SK-N-SH treated with all-trans-retinoic acid at 6 μM for 48 hours (cell line): Measurements from ENCODE around the gene AEN.

ENCODE experiments used
- ATAC-seq: fragments of 200-7000 bp; cut with Tn5 transposase; 3 replicates; pipeline ENCODE4 v1.9.1; 2020; ENCODE audit warnings: mild to moderate bottlenecking, moderate library complexity
- ARNTL ChIP-seq: fragments of 450-650 bp; formaldehyde crosslinking; IDR thresholded peaks from 2 replicates; pipeline ENCODE4 v1.5.0; 2020; ENCODE audit warnings: low read depth, mild to moderate bottlenecking, moderate library complexity, borderline replicate concordance
- BACH2 ChIP-seq: fragments of 250-450 bp; sonication (Bioruptor Pico); IDR thresholded peaks from 2 replicates; pipeline ENCODE4 v1.9.0; 2021; ENCODE audit warnings: mild to moderate bottlenecking, borderline replicate concordance
- CREB5 ChIP-seq: fragments of 250-450 bp; sonication (Bioruptor Pico); IDR thresholded peaks from 2 replicates; pipeline ENCODE4 v1.5.1; 2020; ENCODE audit warnings: low read depth, mild to moderate bottlenecking, moderate library complexity
- CSDC2 ChIP-seq: fragments of 250-450 bp; sonication (Bioruptor Pico); IDR thresholded peaks from 2 replicates; pipeline ENCODE4 v1.5.0; 2020; ENCODE audit warnings: mild to moderate bottlenecking, moderate library complexity
- CSRNP3 ChIP-seq: fragments of 250-450 bp; sonication (Bioruptor Pico); IDR thresholded peaks from 2 replicates; pipeline ENCODE4 v1.5.1; 2021; ENCODE audit warnings: mild to moderate bottlenecking, moderate library complexity
- ESRRG ChIP-seq: fragments of 250-450 bp; sonication (Bioruptor Pico); IDR thresholded peaks from 2 replicates; pipeline ENCODE4 v1.6.1; 2021; ENCODE audit warnings: mild to moderate bottlenecking
- GLIS3 ChIP-seq: fragments of 250-450 bp; sonication (Bioruptor Pico); IDR thresholded peaks from 2 replicates; pipeline ENCODE4 v1.5.0; 2020; ENCODE audit warnings: mild to moderate bottlenecking, moderate library complexity
- ISL1 ChIP-seq: fragments of 250-450 bp; sonication (Bioruptor Pico); IDR thresholded peaks from 2 replicates; pipeline ENCODE4 v2.1.2; 2022; ENCODE audit warnings: mild to moderate bottlenecking, moderate library complexity
- POU6F1 ChIP-seq: fragments of 250-450 bp; sonication (Bioruptor Pico); IDR thresholded peaks from 2 replicates; pipeline ENCODE4 v1.8.0; 2021; ENCODE audit warnings: low read depth, mild to moderate bottlenecking, moderate library complexity, borderline replicate concordance
- PPARA ChIP-seq: fragments of 250-450 bp; sonication (Bioruptor Pico); IDR thresholded peaks from 2 replicates; pipeline ENCODE4 v1.5.0; 2020; ENCODE audit warnings: mild to moderate bottlenecking, borderline replicate concordance
- RARB ChIP-seq: fragments of 250-450 bp; sonication (Bioruptor Pico); IDR thresholded peaks from 2 replicates; pipeline ENCODE4 v1.8.0; 2021; ENCODE audit warnings: mild to moderate bottlenecking, moderate library complexity
- SNAI2 ChIP-seq: fragments of 250-450 bp; sonication (Bioruptor Pico); IDR thresholded peaks from 2 replicates; pipeline ENCODE4 v1.5.0; 2020; ENCODE audit warnings: mild to moderate bottlenecking, moderate library complexity
- TCF4 ChIP-seq: fragments of 250-450 bp; sonication (Bioruptor Pico); IDR thresholded peaks from 2 replicates; pipeline ENCODE4 v1.8.0; 2021; ENCODE audit warnings: mild to moderate bottlenecking, moderate library complexity, borderline replicate concordance
- TSHZ2 ChIP-seq: fragments of 250-450 bp; sonication (Bioruptor Pico); IDR thresholded peaks from 2 replicates; pipeline ENCODE4 v1.5.0; 2020; ENCODE audit warnings: mild to moderate bottlenecking, moderate library complexity
- ZC3H10 ChIP-seq: fragments of 250-450 bp; sonication (Bioruptor Pico); IDR thresholded peaks from 2 replicates; pipeline ENCODE4 v1.5.1; 2021; ENCODE audit warnings: mild to moderate bottlenecking, moderate library complexity
- ZFP3 ChIP-seq: fragments of 250-450 bp; sonication (Bioruptor Pico); IDR thresholded peaks from 2 replicates; pipeline ENCODE4 v1.5.0; 2020; ENCODE audit warnings: mild to moderate bottlenecking, moderate library complexity
- ZFP30 ChIP-seq: fragments of 450-650 bp; formaldehyde crosslinking; IDR thresholded peaks from 2 replicates; pipeline ENCODE4 v1.5.0; 2022; ENCODE audit warnings: mild to moderate bottlenecking, moderate library complexity
- ZNF565 ChIP-seq: fragments of 450-650 bp; formaldehyde crosslinking; conservative IDR thresholded peaks from 2 replicates; pipeline ENCODE4 v1.5.0; 2020; ENCODE audit warnings: low read depth, mild to moderate bottlenecking, moderate library complexity
- ZNF70 ChIP-seq: fragments of 450-650 bp; formaldehyde crosslinking; IDR thresholded peaks from 2 replicates; pipeline ENCODE4 v1.5.0; 2020; ENCODE audit warnings: mild to moderate bottlenecking, moderate library complexity
- ZNF8 ChIP-seq: fragments of 450-650 bp; formaldehyde crosslinking; IDR thresholded peaks from 2 replicates; pipeline ENCODE4 v1.5.0; 2020; ENCODE audit warnings: mild to moderate bottlenecking, moderate library complexity

Gene AEN

GRCh38 chr15:88617031-88617722 is 4.0 kb upstream of the AEN start:
- TF ChIP-seq POU6F1 (CRISPR knock-in tag) (no peak), RARB (CRISPR knock-in tag) (no peak), GLIS3 (CRISPR knock-in tag) (no peak), ZNF70 (CRISPR knock-in tag) (no peak), ISL1 (CRISPR knock-in tag) (no peak), ESRRG (CRISPR knock-in tag) (no peak), PPARA (no peak), CSDC2 (CRISPR knock-in tag) (no peak), TCF4 (no peak), ARNTL (CRISPR knock-in tag) (no peak), TSHZ2 (CRISPR knock-in tag) (no peak), ZFP3 (CRISPR knock-in tag) (no peak), ZC3H10 (CRISPR knock-in tag) (no peak), ZNF8 (no peak), BACH2 (no peak)
- ATAC-seq = no peak

GRCh38 chr15:88617790-88618189 is 3.4 kb upstream of the AEN start:
- ATAC-seq = no peak
- TF ChIP-seq ZFP30 (CRISPR knock-in tag) (no peak), GLIS3 (CRISPR knock-in tag) (no peak), CSRNP3 (CRISPR knock-in tag) (no peak), ISL1 (CRISPR knock-in tag) (no peak), ESRRG (CRISPR knock-in tag) (no peak), CSDC2 (CRISPR knock-in tag) (no peak), SNAI2 (no peak), CREB5 (CRISPR knock-in tag) (no peak), TSHZ2 (CRISPR knock-in tag) (no peak), RARB (CRISPR knock-in tag) (no peak), PPARA (no peak)
- TF ChIP-seq, all 23 proteins: peak for 0

- TF ChIP-seq ZC3H10 (CRISPR knock-in tag) = no peak
- no peak for TF ChIP-seq RARB (CRISPR knock-in tag)
- no peak for TF ChIP-seq ZNF565
- TF ChIP-seq CSDC2 (CRISPR knock-in tag) = no peak
- TF ChIP-seq ZNF70 (CRISPR knock-in tag) = no peak
- TF ChIP-seq CREB5 (CRISPR knock-in tag) = no peak
- no peak for TF ChIP-seq POU6F1 (CRISPR knock-in tag)
- ATAC-seq = no peak
Measured at GRCh38 chr15:88618686-88619085, 2.5 kb upstream of the AEN start.
